Renal cortical epithelial cell (primary cell): ENCODE results near the gene YAF2. TPM values are rescaled to one million over a fixed set of nuclear protein-coding genes. Genes with fewer than 3 reads are reported as not detected.
"Not testable (repeated sequence)": the region's sequence is repeated elsewhere in the genome, so short reads cannot be mapped to it uniquely, and the experiment has no call there.

Experiments
- DNase-seq: peaks from one replicate; pipeline ENCODE4 v3.0.0-alpha.2; 2011; ENCODE audit warnings: low read depth
- total RNA-seq: library from RNA; depleted of rRNA; stranded (reverse); fragments of >200 nt; gene quantifications from 2 replicates; pipeline ENCODE4 v1.2.3, GENCODE V29; 2014

YAF2 gene
- total RNA-seq, 1 donor from 2014 or later, result 25.9 TPM

DNA sequence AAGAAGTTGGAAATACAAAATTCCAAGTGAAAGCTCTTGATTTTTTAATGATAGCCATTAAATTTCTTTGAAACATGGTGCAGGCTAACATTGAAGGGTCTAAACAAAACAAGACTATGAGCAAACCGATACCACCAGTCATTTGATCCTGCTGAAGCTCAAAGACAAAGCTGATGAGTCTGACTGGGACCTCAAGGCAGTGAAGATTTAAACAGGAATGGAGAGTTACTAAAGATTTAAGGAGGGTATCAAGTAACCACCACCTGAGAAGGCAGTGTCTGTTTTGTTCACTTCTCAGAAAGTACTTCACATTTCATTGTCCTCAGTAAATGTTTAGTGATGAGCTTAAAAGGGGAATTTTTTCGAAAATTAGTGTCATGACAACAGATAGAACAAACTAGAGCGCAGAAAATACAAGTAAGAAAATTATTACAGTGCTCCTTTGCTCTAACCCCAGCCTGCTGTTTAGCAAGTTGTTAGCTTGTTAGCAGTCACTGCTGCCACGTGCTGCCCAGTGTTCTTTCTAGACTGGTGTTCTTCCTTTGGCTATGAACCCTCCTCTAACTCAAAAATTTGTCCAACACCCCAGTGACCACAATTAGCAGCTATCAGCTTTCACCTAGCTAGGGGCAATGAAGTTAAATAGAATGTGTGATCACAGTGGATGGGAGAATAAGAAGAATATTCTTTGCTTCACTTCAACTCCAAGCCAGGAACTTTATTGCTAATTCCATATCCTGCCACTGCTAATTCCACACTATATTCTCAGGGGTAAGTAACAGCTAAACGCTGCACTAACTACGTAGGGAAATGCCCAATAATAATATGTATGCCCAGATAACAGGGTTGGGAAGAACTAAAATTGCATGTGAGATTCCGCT lies 41.1 kb downstream of the YAF2 start:
- DNase-seq, result no peak

DNA sequence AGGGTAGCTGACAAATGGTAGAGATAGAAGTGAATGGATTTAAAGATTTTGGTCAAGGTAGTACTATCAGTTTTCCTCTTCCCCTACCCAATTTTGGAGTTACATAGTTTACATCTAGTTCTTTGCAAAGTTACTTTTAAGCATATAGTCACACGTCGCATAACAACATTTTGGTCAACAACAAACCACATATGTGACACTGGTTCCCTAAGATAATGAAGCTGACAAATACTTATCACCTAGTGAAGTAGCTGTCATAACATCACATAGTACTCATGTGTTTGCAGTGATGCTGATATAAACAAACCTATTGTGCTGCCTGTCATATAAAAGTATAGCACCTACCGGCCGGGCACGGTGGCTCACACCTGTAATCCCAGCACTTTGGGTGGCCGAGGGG lies 45.4 kb downstream of the YAF2 start:
- DNase-seq, result no peak

DNA sequence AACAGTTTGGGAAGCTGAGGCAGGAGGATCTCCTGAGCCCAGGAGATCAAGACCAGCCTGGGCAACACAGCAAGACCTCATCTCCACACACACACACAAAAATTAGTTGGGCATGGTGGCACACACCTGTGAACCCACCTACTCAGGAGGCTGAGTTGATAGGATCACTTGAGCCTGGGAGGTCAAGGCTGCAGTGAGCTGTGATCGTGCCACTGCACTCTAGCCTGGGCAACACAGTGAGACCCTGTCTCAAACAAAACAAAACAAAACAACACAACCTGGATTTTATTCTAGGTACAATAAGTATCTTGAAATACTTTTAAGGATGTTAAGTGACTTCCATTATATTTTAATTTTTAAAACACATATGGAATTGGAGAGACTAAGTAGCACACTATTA lies 45.8 kb downstream of the YAF2 start:
- DNase-seq, result no peak

DNA sequence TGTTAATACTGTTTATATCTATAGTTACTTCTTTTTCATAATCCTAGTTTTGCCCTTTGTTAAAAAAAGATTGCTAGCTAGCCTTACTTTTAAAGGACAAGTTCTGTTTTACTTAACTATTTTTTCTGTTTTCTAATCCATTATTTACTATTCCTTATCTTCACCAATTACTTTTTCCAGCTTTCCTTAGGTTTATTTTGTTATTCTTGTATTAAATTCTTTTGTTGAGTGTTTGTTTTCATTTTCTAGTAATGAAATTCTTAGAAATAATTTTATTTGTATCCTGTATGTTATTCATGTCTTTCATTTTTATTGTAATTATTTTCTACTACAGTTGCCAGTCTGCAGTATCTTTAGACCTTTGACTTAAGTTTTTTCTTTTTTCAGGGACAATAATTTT lies 47.7 kb downstream of the YAF2 start:
- no peak for DNase-seq

DNA sequence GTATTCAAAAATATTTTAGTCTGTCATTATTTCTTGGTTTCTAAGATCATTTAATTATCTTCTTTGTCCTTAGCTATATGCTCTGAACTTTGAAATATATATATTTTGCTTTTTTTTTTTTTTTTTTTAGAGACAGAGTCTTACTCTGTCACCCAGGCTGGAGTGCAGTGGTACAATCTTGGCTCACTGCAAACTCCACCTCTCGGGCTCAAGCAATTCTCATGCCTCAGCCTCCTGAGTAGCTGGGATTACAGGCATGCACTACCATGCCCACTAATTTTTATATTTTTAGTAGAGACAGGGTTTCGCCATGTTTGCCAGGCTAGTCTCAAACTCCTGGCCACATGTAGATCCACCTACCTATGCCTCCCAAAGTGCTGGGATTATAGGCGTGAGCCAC lies 49.8 kb downstream of the YAF2 start:
- not testable (repeated sequence) for DNase-seq

DNA sequence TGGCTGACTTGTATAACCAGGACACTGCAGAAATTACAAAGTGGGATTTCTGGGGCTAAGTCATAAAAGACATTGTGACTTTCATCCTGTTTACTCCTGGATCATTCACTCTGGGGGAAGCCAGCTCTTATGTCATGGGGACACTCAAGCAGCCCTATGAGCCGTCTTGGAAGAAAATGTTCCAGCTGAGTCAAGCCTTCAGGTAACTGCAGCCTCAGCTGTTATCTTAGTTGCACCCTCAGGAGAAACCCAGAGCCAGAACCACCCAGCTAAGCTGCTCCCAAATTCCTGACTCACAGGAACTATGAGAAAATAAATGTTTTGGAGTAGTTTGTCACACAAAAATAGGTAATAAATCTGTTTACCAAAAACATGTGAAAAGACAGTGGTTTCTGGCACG lies 50.2 kb downstream of the YAF2 start:
- DNase-seq, result no peak

DNA sequence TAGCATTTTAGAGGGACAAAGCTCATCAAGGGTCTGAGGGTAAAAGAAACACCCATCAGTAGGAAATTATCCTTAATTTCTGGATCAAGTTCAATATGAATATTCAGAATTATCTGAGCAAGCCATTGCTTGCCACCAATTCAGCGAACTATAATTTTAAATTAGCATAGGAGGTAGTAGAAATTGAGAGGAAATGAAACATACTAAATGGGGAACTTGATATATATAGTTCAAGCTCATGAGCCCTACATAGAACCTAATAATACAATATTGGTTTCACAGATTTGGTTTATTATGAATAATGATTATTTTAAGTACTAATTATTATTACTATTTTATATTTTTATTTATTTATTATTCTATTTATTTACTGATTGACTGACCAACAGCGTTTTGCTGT lies 51.3 kb downstream of the YAF2 start:
- DNase-seq, result no peak

DNA sequence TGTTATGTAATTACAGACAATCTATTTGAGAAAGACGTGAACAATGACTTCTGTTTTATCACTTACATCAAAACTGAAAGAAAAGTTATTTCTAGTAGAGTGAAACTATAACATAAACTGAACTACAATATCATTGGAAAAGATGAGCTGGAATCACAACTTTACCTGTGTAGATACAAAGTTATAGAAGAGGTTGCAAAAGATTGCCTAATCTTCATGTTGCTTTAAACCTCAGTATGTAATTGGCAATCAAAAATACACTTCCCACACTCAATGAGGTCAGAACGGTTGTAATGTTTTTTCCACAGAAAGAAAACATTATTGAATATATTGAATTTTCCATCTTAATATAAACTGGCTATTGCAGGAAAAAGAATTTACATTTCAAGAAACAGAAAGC lies 55.7 kb downstream of the YAF2 start:
- no peak for DNase-seq

DNA sequence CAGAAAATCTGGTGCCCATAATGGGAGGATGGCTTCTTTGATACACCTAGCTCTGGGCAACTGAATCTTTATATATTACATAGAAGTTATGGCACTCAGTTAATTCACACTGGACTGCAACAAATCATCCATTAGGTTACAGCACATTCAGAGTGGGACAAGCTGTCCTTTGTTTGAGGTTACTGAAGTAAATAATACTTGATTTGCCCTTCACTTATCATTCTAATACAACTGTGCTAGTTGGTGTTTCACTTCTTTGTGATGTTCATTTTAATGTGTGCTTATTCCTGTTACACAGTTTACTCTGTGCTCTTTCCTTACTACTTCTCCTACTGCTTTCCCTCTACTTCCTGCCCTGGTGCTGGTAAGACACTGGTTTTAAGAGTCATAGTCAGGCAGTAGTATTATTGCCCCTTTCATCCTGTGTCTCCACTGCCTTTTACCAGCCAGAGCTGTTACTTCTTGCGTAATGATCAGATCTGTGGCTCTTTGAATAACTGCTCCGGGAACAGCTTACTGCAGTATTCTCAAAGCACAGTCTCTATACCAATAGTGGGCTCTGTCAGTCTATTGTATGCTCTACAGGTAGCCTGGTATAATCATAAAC lies 57.0 kb downstream of the YAF2 start:
- peak; percentile 82 for DNase-seq

DNA sequence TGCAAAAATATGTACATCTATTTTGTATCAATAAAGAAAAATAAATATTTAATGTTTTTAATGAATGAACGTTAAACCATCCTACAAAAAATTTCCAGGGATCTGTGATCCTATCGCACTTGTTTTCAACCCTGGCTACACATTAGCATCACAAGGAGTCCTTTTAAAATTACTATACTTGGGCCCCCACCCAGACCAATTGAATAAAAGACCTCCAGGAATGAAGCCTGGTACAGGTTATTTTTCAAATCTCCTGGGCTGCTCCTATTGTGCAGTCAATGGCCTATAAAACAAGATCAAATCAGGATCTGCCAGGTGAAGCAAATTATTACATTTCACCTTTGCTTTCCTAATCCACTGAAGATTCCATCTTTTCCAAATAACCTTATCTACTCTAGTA lies 59.9 kb downstream of the YAF2 start:
- DNase-seq, result no peak

DNA sequence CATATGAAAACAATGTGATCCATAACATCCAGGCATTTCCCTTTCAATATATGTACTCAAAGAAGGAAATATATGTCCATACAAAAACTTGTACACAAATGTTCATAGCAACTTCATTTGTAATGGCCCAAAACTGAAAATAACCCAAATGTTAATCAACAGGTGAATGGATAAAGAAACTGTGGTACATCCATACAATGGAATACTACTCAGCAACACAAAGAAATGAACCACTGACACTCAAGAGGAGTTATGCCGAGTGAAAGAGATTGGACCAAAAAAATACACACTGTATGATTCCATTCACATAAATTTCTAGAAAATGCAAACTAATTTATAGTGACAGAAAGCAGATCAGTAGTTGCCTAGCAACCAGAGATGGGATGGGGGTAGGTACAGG lies 63.1 kb downstream of the YAF2 start:
- no peak for DNase-seq

DNA sequence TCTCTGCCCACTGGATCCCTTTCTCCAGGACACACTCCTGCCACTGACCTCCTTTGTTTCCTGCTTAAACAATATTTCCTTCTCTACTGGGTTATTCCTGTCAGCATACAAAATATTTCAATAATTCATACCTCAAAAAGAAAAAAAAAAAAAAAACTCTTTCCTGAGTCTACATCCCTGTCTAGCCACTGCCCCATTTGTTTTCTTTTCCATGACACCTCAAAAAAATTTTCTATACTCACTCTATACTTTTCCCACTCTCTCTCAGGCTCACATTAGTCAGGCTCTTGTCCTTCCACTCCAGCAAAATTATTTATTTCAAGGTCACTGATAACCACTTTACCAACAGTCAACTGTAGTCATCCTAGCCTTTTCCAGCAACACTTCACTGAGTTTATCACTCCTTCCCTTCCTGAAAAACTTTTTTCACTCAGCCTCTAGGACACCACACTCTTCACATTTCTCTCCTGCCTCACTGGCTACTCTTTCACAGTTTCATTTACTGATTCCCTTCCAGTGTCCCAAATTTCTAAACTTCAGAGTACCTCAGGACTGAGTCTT lies 64.0 kb downstream of the YAF2 start:
- no peak for DNase-seq

DNA sequence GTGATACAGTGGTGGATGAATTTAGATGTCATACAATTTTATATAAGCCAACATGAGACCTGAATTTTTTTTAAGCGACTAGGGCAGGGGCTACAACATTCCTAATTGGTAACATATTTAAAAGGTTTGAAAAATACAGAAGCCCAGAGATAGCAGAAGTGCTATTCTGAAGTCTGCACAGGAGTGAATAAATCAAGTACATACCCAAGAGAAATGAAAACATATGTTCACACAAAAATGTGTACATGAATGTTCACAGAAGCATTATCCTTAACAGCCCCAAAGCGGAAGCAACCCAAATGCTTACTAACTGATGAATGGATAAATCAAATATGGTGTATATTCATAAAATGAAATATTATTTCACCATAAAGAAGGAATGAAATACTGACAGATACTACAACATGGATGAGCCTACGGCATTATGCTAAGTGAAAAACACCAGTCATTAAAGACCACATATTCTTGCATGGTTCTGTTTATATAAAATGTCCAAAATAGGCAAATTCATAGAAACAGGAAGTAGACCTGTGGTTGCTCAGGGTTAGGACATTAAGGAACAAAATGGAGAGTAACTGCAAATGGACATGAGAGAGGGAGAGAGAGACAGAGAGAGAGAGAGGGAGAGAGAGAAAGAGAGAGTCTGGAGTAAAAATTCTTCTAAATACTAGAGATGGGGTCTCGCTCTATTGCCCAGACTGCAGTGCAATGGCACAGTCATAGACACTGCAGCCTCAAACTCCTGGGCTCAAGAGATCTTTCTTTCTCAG lies 65.4 kb downstream of the YAF2 start:
- DNase-seq, result no peak

DNA sequence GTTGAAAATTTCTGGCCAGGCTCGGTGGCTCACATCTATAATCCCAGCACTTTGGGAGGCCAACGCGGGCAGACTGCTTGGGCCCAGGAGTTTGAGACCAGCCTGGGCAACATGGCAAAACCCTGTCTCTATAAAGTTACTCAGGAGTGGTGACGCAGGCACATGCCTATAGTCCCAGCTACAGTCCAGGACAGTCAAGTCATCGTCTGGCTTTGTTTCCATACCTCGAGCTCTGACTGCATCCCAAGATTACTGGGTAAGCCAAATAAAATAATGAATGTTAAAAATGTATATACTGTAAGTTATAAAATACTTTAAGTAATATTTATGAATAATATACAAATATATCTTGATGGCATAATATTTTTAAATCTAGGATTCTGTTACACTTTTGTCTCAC lies 70.3 kb downstream of the YAF2 start:
- no peak for DNase-seq

DNA sequence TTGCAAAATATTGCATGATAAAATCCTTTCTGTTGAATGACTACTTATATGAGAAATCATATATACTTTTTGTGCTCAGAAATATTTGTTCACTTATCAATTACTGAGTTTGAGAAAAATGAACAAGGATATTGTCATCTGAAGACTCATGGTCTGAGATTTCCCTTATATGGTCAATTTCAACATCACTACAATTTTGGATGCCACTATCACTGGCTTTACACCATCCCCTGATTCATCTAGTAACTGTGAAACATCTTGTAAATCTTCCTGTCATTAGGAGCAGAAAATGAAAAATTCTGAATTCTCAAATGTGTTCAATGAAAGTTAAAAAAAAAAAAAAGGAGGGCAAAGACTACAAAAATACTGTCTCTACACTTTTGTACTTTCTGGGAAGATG lies 71.5 kb downstream of the YAF2 start:
- no peak for DNase-seq

DNA sequence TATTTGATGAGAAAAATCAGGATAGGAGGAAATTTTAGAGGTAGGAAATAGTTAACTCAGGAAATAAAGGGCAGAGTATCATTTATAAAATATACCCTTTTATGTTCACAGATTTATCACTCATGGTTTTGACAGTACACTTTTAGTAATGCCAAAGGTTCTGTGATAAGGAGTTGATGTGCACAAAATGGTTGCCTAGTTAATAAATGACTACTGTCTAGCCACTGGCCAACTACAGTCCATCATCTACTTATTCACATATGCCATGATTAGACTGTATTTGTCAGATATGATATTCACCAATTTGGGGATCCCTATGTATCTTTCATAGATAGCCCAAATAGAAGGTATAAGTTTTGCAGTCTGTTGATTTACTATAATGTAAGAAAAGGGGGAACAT lies 74.1 kb downstream of the YAF2 start:
- DNase-seq, result no peak

DNA sequence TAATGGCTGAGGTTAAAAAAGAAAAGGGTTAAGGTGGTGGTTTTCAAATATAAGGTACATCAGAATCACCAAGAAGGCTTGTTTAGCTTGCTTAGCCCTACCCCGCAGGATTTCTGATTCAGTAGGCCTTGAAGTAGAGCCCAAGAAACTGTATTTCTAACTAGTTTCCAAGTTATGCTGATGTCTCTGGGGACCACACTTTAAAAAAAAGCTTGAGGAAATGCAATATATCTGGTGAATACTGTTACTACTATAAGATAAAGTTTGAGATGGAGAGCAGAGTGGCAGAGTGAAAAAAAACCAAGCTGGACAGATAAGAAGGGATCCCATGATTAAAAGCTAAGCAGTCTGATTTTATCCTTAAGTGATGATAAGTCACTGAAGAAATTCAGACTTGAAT lies 75.1 kb downstream of the YAF2 start:
- DNase-seq, result no peak

DNA sequence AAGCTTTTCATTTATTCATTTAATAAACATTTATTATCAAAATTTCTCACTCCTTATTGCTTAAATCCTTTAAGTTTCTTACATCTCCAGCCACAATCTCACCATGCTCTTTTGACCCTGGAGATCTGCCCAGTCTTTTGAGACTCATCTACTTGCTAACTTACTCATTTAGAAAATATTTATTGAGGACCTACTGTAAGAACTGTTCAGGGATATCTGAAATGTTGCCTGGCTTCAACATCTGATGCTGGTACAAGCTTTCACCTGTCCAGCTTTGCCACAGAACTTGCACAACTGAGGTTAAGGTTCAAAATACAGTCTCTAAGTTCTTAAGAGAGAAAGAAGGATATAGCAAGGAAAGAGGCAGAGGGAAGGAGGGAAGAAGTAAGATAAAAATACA lies 75.9 kb downstream of the YAF2 start:
- DNase-seq, result peak; percentile 31

DNA sequence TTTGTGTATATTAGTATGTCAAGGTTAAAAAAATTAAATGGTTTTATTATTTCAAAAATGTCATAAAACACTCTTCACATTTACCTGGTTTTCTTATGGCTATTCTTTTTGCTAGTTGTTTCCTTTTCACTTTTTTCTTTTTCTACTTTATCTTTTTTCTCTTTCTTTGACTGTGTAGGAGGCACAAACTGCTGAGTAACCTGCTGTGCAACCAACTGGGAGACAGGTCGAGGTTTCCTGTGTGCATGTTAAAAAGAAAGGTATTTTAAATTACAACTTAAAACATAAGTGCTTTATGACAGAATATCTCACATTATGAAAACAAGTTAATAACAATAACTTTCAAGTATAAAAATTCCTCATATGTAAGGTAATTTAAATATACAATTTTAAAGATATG lies 76.5 kb downstream of the YAF2 start:
- no peak for DNase-seq

DNA sequence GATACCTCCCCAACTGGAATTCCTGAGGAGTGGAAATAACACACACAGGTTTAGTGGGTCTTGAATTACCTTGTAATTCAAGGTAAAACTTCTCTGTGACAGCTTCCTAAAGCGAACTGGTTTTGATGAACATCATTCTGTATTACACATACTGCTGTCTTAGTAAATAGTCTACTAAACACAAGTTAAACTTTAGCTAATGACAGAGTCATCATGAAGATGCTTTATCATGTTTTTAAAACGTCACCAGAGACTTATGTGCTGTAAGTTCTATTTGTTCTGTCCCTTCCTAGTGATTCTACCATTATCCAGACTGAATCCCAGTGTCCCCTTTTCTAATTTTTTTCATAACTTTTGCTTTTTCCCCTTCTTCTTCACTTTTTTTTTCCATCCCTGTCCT lies 81.8 kb downstream of the YAF2 start:
- DNase-seq, result peak; percentile 90

DNA sequence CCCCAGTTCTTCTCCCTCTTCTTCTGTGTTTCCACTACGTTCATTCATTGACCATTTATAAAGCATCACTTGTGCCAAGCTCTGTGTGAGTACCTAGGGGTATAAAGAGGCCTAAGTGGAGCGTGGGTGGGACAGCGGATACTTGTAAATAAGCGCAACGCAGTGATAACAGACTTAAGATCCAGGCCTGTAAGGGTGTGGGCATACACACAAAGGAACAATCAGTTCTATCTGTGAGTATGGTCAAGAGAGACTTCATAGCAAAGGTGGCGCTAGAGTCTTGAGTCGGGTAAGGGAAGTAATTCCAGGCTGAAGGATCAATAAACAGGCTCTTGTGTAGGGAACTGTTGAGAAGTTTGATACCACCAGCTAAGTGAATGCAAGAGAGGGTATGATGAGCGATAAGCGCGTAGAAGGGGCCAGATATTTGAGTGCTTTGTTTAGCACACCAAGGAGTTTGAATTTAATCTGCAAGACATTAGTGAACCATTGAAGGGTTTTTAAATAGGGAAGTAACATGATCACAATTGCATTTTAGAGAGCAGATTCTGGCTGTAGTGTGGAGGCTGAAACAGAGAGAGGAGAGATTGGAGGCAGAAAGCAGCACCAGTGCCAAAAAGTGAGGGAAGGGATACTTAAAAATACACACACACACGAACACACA lies 92.4 kb downstream of the YAF2 start:
- DNase-seq, result no peak

DNA sequence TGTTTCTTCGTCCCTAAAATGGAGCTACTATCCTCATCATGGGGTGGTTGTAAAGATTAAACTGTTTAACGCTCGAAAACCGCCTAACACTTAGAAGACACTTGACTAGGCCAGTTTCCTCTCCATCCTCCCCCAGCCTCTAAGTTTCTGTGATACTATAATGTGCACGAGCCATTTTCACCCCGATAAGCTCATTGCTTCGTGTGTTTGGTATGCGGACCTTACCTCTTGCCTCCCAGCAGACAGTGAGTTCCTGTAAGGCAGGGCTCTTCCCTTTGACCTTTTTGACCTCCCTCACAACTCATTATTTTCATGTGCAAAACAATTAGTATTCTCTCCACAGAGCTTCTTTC lies 92.9 kb downstream of the YAF2 start:
- DNase-seq, result no peak
